LNCAP (cell line): ENCODE data around the gene FN1.

Experiments
- TF ChIP-seq, protein P1 (sequence below): fragments of 450-650 bp; IDR thresholded peaks from 2 replicates; pipeline ENCODE4 v1.5.1; 2017; ENCODE audit warnings: mild to moderate bottlenecking

The FN1 gene

GRCh38 chr2:215431778-215432758 lies 3.8 kb downstream of the FN1 start:
- TF ChIP-seq, protein P1, sequence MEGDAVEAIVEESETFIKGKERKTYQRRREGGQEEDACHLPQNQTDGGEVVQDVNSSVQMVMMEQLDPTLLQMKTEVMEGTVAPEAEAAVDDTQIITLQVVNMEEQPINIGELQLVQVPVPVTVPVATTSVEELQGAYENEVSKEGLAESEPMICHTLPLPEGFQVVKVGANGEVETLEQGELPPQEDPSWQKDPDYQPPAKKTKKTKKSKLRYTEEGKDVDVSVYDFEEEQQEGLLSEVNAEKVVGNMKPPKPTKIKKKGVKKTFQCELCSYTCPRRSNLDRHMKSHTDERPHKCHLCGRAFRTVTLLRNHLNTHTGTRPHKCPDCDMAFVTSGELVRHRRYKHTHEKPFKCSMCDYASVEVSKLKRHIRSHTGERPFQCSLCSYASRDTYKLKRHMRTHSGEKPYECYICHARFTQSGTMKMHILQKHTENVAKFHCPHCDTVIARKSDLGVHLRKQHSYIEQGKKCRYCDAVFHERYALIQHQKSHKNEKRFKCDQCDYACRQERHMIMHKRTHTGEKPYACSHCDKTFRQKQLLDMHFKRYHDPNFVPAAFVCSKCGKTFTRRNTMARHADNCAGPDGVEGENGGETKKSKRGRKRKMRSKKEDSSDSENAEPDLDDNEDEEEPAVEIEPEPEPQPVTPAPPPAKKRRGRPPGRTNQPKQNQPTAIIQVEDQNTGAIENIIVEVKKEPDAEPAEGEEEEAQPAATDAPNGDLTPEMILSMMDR, result no peak

DNA sequence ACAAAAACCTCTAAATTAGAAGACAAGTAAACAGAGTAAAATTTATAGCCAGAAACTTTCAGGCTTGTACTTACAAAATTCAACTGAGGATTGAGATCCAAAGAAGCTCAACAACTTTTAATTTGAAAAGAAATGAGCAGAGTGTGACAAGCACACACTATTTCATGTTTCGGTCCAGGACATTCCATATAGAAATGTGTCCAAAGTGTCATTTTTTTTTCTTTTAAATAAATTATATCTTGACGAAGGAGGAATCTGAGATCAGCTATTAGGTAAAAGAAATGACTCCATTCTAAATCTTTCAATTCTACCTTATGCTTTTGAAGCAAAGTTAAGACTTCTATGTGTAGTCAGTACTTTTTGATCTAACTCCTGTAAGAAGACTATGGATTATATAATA lies 4.6 kb downstream of the FN1 start:
- TF ChIP-seq, protein P1, result no peak

- TF ChIP-seq, protein P1, result no peak
Observed at GRCh38 chr2:215430528-215431187, 5.2 kb downstream of the FN1 start.

GRCh38 chr2:215429424-215429823 lies 6.4 kb downstream of the FN1 start:
- TF ChIP-seq, protein P1, result no peak

DNA sequence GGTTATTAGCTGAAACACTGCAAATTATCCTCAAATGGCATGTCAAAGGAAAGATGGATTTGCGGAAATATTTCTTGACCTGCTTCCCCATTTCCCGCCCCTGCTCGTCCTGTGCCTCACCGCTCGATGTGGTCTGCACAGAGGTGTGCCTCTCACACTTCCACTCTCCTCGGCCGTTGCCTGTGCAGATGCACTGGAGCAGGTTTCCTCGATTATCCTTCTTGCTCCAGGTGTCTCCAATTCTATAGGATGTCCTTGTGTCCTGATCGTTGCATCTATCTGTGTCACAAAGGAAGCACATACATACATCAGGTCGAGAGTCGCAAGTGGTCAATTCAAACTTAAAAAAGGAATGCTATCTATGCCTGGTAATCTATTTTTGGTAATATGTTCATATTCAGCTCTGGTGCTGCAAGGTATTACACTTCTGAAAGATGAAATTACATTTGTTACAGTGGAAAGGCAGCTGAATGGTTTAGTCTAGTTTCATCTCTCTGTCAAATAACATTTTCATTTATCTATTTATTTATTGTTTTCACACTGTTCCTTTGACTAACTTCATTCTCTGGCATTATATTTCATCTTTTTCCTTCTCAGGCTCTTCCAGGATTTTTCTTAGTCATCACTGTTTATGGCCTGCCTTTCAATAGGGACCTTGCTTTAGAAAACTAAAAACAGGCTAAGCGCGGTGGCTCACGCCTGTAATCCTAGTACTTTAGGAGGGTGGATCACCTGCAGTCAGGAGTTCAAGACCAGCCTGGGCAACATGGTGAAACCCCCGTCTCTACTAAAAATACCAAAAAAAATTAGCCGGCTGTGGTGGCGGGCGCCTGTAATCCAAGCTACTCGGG lies 7.6 kb downstream of the FN1 start:
- TF ChIP-seq, protein P1, result no peak

- TF ChIP-seq, protein P1, result no peak
Observed at GRCh38 chr2:215427585-215427984, 8.3 kb downstream of the FN1 start.
